BE2C (cell line): ENCODE measurements around the gene PHOSPHO1.

Source experiments
- DNase-seq: peaks from one replicate; pipeline ENCODE4 v3.0.0-alpha.2; 2020
- H3K27me3 ChIP-seq: fragments of 250-450 bp; sonication (Bioruptor Pico); 2 replicates; pipeline ENCODE4 v1.5.1; 2020; ENCODE audit warnings: mild to moderate bottlenecking
- H3K36me3 ChIP-seq: fragments of 250-450 bp; sonication (Bioruptor Pico); 2 replicates; pipeline ENCODE4 v1.5.1; 2020; ENCODE audit warnings: mild to moderate bottlenecking
- H3K4me1 ChIP-seq: fragments of 250-450 bp; sonication (Bioruptor Pico); 2 replicates; pipeline ENCODE4 v1.5.1; 2020
- H3K4me3 ChIP-seq: 2 replicates; pipeline ENCODE4 v1.5.1; 2011; ENCODE audit warnings: low read depth, low read length
- H3K9me3 ChIP-seq: fragments of 250-450 bp; sonication (Bioruptor Pico); 2 replicates; pipeline ENCODE4 v1.5.1; 2020
- CTCF ChIP-seq: IDR thresholded peaks from 2 replicates; pipeline ENCODE4 v1.5.1; 2012; ENCODE audit warnings: mild to moderate bottlenecking, low read depth, low read length

The PHOSPHO1 gene

DNA sequence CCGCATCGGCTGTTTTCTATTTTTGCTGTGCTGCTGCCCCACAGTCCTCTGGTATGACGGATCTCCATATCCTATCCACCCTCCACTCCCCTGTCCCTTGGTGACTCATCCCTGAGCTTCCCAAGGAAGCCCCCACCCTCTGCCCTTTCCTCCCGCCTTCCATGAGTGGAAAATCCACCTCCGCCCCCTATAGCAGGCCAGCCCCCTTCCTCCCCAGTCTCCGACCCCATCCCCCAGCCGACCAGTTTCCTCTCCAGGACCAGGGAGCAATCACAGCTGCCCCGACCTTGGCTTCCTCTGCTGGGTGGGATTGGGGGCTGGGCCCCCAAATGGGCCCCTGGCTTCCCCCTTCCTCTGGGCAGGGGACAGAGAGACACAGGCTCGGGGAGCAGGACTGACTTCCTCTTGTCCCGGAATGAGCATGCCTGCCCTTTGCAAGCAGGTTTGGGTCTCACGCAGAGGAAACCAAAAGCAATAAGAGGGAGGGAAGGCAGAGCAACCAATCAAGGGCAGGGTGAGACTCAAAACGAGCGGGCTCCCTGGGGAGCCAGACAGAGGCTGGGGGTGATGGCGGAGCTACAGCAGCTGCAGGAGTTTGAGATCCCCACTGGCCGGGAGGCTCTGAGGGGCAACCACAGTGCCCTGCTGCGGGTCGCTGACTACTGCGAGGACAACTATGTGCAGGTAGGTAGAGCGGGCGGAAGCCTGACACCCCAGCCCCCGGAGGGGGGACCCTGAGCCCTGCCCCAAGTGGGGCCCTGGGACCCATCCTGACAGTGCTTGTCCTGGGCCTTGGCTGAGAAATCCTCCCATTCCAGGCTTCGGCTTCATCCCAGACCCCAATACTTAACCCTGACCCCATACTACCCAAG, 20.2 kb downstream of the PHOSPHO1 start, which contains the start of the genes ABI3 and GNGT2:
Gene ABI3 (plus strand): TSS at position 550 of the 872 bp plus-strand sequence. CDS start 18 bp downstream, at position 568.
Gene GNGT2 (minus strand): TSS at position 417 of the 872 bp plus-strand sequence. CDS start 3,152 bp downstream, outside the sequence.
- H3K4me3 ChIP-seq = no peak within 1 kb of the TSS
- H3K9me3 ChIP-seq = no peaks in the 10 kb centered on the region; the same call in 1 of the 2 replicates
- TF ChIP-seq CTCF = no peak
- H3K36me3 ChIP-seq = no peaks in the 10 kb centered on the region
- no peak for DNase-seq
- H3K27me3 ChIP-seq = peaks cover 28% of the 10 kb centered on the region
- no peaks in the 10 kb centered on the region for H3K4me1 ChIP-seq

GRCh38 chr17:49209061-49209571, 21.5 kb downstream of the PHOSPHO1 start:
- no peaks in the 10 kb centered on the region; the same call in 1 of the 2 replicates for H3K9me3 ChIP-seq
- no peak for TF ChIP-seq CTCF
- no peak overlapping the region for H3K4me3 ChIP-seq
- H3K36me3 ChIP-seq = no peaks in the 10 kb centered on the region
- DNase-seq = no peak
- H3K27me3 ChIP-seq = peaks cover 36% of the 10 kb centered on the region
- no peaks in the 10 kb centered on the region for H3K4me1 ChIP-seq

- no peak for TF ChIP-seq CTCF
- H3K36me3 ChIP-seq = no peaks in the 10 kb centered on the region
- H3K4me3 ChIP-seq = no peak overlapping the region
- H3K4me1 ChIP-seq = no peaks in the 10 kb centered on the region
- peaks cover 56% of the 10 kb centered on the region for H3K27me3 ChIP-seq
- no peaks in the 10 kb centered on the region for H3K9me3 ChIP-seq
- no peak for DNase-seq
Measured at GRCh38 chr17:49204516-49204915, 26.1 kb downstream of the PHOSPHO1 start.

DNA sequence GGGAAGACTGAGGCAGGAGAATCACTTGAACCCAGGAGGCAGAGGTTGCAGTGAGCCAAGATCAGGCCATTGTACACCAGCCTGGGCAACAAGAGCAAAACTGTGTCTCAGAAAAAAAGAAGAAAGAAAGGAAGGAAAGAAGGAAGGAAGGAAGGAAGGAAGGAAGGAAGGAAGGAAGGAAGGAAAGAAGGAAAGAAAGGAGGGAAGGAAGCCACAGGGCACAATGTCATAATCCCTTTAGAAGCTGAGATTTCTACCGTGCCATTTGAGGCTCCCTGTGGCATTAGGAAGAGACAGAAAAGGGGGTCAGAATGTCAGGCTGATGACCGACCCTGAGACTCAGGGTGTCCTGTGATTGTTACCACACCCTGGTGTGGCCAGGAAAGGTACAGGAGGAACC, 26.8 kb downstream of the PHOSPHO1 start:
- H3K27me3 ChIP-seq = peaks cover 51% of the 10 kb centered on the region
- no peak overlapping the region for H3K4me3 ChIP-seq
- TF ChIP-seq CTCF = no peak
- no peaks in the 10 kb centered on the region for H3K4me1 ChIP-seq
- H3K9me3 ChIP-seq = no peaks in the 10 kb centered on the region
- H3K36me3 ChIP-seq = no peaks in the 10 kb centered on the region
- DNase-seq = no peak

DNA sequence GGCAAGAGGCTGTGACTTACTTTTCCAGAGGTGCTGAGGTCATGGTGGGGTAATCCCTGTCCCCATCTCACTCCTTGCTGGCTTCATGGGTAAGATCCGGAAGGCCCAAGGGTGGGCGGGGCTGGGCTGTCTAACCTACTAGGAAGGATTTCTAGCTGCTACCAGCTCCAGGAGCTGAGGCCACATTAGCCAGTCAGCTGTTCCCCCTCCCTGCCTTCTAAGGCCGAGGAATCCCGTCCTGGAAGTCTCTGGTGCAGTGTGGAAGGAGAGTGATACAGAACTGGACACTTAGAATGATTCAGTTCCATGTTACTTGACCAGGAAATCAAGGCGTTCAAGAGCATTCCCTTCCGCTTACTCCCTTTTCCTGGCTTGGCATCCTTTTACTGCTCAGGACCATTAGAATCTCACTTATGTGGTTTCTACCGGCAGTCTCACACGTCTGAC, 29.1 kb downstream of the PHOSPHO1 start:
- no peak for TF ChIP-seq CTCF
- no peak for DNase-seq
- Histone ChIP-seq H3K4me1 (no peaks in the 10 kb centered on the region), H3K27me3 (peaks cover 43% of the 10 kb centered on the region), H3K36me3 (no peaks in the 10 kb centered on the region), H3K9me3 (no peaks in the 10 kb centered on the region), H3K4me3 (no peak overlapping the region)

DNA sequence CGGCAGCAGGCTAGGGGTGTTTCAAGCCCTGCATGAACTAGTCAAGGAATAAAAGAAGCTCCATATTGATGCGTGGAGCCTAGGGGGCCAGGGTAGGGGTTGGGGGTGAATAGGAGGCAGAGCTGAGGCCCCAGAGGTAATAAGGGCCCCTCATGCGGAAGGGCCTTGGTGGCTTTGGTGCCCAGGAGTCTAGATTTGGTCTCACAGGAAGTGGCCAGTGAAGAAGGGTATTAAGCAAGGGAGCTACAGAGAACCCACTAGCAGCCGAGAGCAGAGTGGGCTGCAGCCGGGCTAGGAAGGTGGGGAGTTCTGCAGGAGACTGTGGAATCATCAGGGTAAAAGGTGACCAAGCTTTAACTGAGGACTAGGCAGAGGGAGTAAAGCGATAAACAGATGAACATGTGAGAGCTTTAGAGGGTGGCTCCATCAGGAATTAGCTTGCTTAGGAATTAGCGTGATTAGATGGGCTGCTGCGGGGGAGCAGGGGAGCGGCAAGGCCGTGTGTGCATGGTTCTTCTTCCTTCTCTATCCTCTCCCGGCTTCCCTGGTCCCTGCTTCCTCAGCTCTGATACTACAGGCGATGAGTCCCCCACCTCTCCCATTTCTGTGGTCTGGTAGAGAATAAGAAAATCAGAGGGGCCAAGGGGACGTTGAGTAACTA, 30.0 kb downstream of the PHOSPHO1 start:
- no peaks in the 10 kb centered on the region for H3K36me3 ChIP-seq
- TF ChIP-seq CTCF = no peak
- no peak for DNase-seq
- peaks cover 39% of the 10 kb centered on the region for H3K27me3 ChIP-seq
- H3K4me3 ChIP-seq = no peak overlapping the region
- H3K9me3 ChIP-seq = no peaks in the 10 kb centered on the region
- no peaks in the 10 kb centered on the region for H3K4me1 ChIP-seq
